HCT116 (cell line): Measurements from ENCODE around the gene OPN4. TPM values are rescaled to one million over a fixed set of nuclear protein-coding genes. Genes with fewer than 3 reads are reported as not detected.

Source experiments
- ATAC-seq: fragments of 200-7000 bp; cut with Tn5 transposase; 2 replicates; pipeline ENCODE4 v1.9.1; 2020; ENCODE audit warnings: mild to moderate bottlenecking, moderate library complexity
- BruUV-seq: library from RNA; stranded (reverse); fragments of 400-500 nt; replicated peaks from 2 replicates; lab custom pipeline; 2021; lab: Mats Ljungman, UMichigan
- CTCF ChIA-PET: fragments of 300-600 bp; sonication (Branson Sonifier 250); formaldehyde crosslinking; loops from one replicate; lab custom pipeline; 2021; ENCODE audit warnings: antibody characterized with exemption; lab: Charles Lee
- POLR2A ChIA-PET: fragments of 300-600, 350-600 bp; sonication (Branson Sonifier 250); formaldehyde crosslinking; loops from one replicate; lab custom pipeline; 2021; ENCODE audit warnings: antibody characterized with exemption; lab: Charles Lee
- RAD21 ChIA-PET, 2 experiments: fragments of 300-600 bp; sonication (Branson Sonifier 250); formaldehyde crosslinking; loops; one replicate each; lab custom pipeline; 2023; ENCODE audit warnings: low total read pairs in 2 of 2; ENCODE audit not compliant: uncharacterized antibody in 2 of 2, unreplicated experiment in 2 of 2, low non-redundant PET in 1 of 2; lab: Charles Lee
- DNase-seq: peaks from one replicate; pipeline ENCODE4 v3.0.0-alpha.2; 2010; ENCODE audit warnings: low read depth, low spot score
- H2AFZ ChIP-seq: fragments of 200-600 bp; shearing (Covaris generic), sonication (generic); 2 replicates; pipeline ENCODE4 v1.6.1; 2017; ENCODE audit warnings: low read depth, mixed run types, mixed read lengths, antibody characterized with exemption, low read length; ENCODE audit not compliant: poor library complexity, severe bottlenecking
- H3K27ac ChIP-seq: 2 replicates; pipeline ENCODE4 v1.5.1; 2012; ENCODE audit warnings: low read depth, low read length
- H3K27me3 ChIP-seq: fragments of 200-600 bp; sonication (generic); 2 replicates; pipeline ENCODE4 v1.6.1; 2016; ENCODE audit warnings: mixed run types, low read length, mixed read lengths; ENCODE audit not compliant: insufficient read depth
- H3K36me3 ChIP-seq, 2 experiments: fragments of 200-500 bp in 1 of 2; fragments of 200-600 bp in 1 of 2; sonication (Bioruptor generic) in 1 of 2; sonication (generic) in 1 of 2; 2 replicates each; pipeline versions ENCODE4 v1.5.1 to v1.6.1; 2014 to 2016; ENCODE audit warnings: low read length in 2 of 2, inconsistent platforms in 1 of 2, mixed read lengths in 1 of 2, mixed run types in 1 of 2; ENCODE audit not compliant: insufficient read depth in 2 of 2, control insufficient read depth in 1 of 2
- H3K4me1 ChIP-seq, 2 experiments: fragments of 200-600 bp in 1 of 2; sonication (generic) in 1 of 2; 2 replicates each; pipeline versions ENCODE4 v1.5.1 to v1.6.1; 2012 to 2017; ENCODE audit warnings: low read length in 2 of 2, inconsistent platforms in 1 of 2, mild to moderate bottlenecking in 1 of 2, mixed read lengths in 1 of 2, mixed run types in 1 of 2, moderate library complexity in 1 of 2; ENCODE audit not compliant: insufficient read depth in 2 of 2, control insufficient read depth in 1 of 2
- H3K4me2 ChIP-seq: fragments of 200-600 bp; sonication (generic); 2 replicates; pipeline ENCODE4 v1.6.1; 2017; ENCODE audit warnings: mixed run types, low read length, mixed read lengths
- H3K4me3 ChIP-seq, 2 experiments: fragments of 200-600 bp in 1 of 2; sonication (generic) in 1 of 2; replicated peaks in 1 of 2; 2 replicates each; pipeline ENCODE4 v1.5.1; 2011 to 2016; ENCODE audit warnings: low read length in 2 of 2, control low read depth in 1 of 2, low read depth in 1 of 2, mild to moderate bottlenecking in 1 of 2, mixed read lengths in 1 of 2, mixed run types in 1 of 2
- H3K79me2 ChIP-seq: fragments of 200-600 bp; sonication (generic); 2 replicates; pipeline ENCODE4 v1.6.1; 2017; ENCODE audit warnings: mild to moderate bottlenecking, mixed run types, low read length, moderate library complexity, mixed read lengths; ENCODE audit not compliant: insufficient read depth
- H3K9ac ChIP-seq: fragments of 200-600 bp; sonication (generic); 2 replicates; pipeline ENCODE4 v1.6.1; 2016; ENCODE audit warnings: low read length, mixed read lengths
- H3K9me2 ChIP-seq: fragments of 200-600 bp; sonication (generic), shearing (Covaris generic); 2 replicates; pipeline ENCODE4 v1.6.1; 2017; ENCODE audit warnings: mixed run types, mild to moderate bottlenecking, moderate library complexity; ENCODE audit not compliant: insufficient read depth
- H3K9me3 ChIP-seq, 2 experiments: fragments of 200-500 bp in 1 of 2; fragments of 200-600 bp in 1 of 2; sonication (Bioruptor generic) in 1 of 2; sonication (generic) in 1 of 2; 2 replicates each; pipeline ENCODE4 v1.6.1; 2014 to 2017; ENCODE audit warnings: low read length in 2 of 2, mixed read lengths in 2 of 2, inconsistent platforms in 1 of 2, low read depth in 1 of 2, mild to moderate bottlenecking in 1 of 2, mixed run types in 1 of 2, moderate library complexity in 1 of 2; ENCODE audit not compliant: control insufficient read depth in 1 of 2, insufficient read depth in 1 of 2
- H4K20me1 ChIP-seq: fragments of 200-600 bp; sonication (generic), shearing (Covaris generic); 2 replicates; pipeline ENCODE4 v1.6.1; 2017; ENCODE audit warnings: mixed run types, mild to moderate bottlenecking, moderate library complexity; ENCODE audit not compliant: insufficient read depth
- CBX3 ChIP-seq: IDR thresholded peaks from 2 replicates; pipeline ENCODE4 v1.6.1; 2012; ENCODE audit warnings: low read depth
- EGR1 ChIP-seq: IDR thresholded peaks from 2 replicates; pipeline ENCODE4 v1.6.1; 2012; ENCODE audit warnings: low read depth
- ELF1 ChIP-seq: IDR thresholded peaks from 2 replicates; pipeline ENCODE4 v1.6.1; 2012; ENCODE audit warnings: low read depth, borderline replicate concordance
- EZH2phosphoT487 ChIP-seq: fragments of 200-600 bp; IDR thresholded peaks from 2 replicates; pipeline ENCODE4 v1.6.1; 2018; ENCODE audit warnings: antibody characterized with exemption, borderline replicate concordance
- FOSL1 ChIP-seq: IDR thresholded peaks from 2 replicates; pipeline ENCODE4 v1.6.1; 2012; ENCODE audit warnings: low read depth
- POLR2A ChIP-seq: IDR thresholded peaks from 2 replicates; pipeline ENCODE4 v1.7.0; 2011; ENCODE audit warnings: borderline replicate concordance; ENCODE audit not compliant: insufficient read depth, insufficient read length; ENCODE audit errors: extremely low read depth
- POLR2AphosphoS5 ChIP-seq: IDR thresholded peaks from 2 replicates; pipeline ENCODE4 v1.6.1; 2011; ENCODE audit warnings: mild to moderate bottlenecking, low read depth, low read length, moderate library complexity
- RAD21 ChIP-seq: IDR thresholded peaks from 2 replicates; pipeline ENCODE4 v1.6.1; 2012; ENCODE audit warnings: low read depth, mild to moderate bottlenecking
- SIN3A ChIP-seq: IDR thresholded peaks from 2 replicates; pipeline ENCODE4 v1.6.1; 2012; ENCODE audit warnings: low read depth
- SRF ChIP-seq: IDR thresholded peaks from 2 replicates; pipeline ENCODE4 v1.6.1; 2012; ENCODE audit warnings: low read depth
- TCF7L2 ChIP-seq: IDR thresholded peaks from 2 replicates; pipeline ENCODE4 v1.7.0; 2011; ENCODE audit warnings: borderline replicate concordance, inconsistent platforms; ENCODE audit not compliant: insufficient read depth, insufficient read length; ENCODE audit errors: extremely low read depth
- ZFX ChIP-seq: fragments of 450-650 bp; IDR thresholded peaks from 2 replicates; pipeline ENCODE4 v1.6.1; 2017
- ZNF274 ChIP-seq: fragments of 200-500 bp; sonication (Bioruptor generic); IDR thresholded peaks from 2 replicates; pipeline ENCODE4 v1.6.1; 2014; ENCODE audit warnings: mild to moderate bottlenecking, low read depth, low read length, inconsistent platforms
- intact Hi-C: fragments of 100-400 bp; cut with micrococcal nuclease; formaldehyde crosslinking; loops from 2 replicates; pipeline ENCODE4 v1.10.0; 2022
- total RNA-seq: library from RNA; stranded (reverse); gene quantifications from one replicate; pipeline ENCODE4 v1.2.1, GENCODE V29; 2021; ENCODE audit not compliant: unreplicated experiment
- TF ChIP-seq, protein P1 (sequence below), 3 experiments: fragments of 200-600 bp in 1 of 3; sonication (generic) in 1 of 3; IDR thresholded peaks in 2 of 3; conservative IDR thresholded peaks in 1 of 3; 2 replicates each; pipeline ENCODE4 v1.5.1; 2012 to 2017; ENCODE audit warnings: low read depth in 2 of 3, low read length in 2 of 3, antibody characterized with exemption in 1 of 3, borderline replicate concordance in 1 of 3, control low read depth in 1 of 3, mild to moderate bottlenecking in 1 of 3, mixed read lengths in 1 of 3, mixed run types in 1 of 3, moderate library complexity in 1 of 3; ENCODE audit not compliant: insufficient read depth in 1 of 3
- TF ChIP-seq, protein P2 (sequence below): IDR thresholded peaks from 2 replicates; pipeline ENCODE4 v1.6.1; 2012
- TF ChIP-seq, protein P3 (sequence below): IDR thresholded peaks from 2 replicates; pipeline ENCODE4 v1.6.1; 2012
- TF ChIP-seq, protein P4 (sequence below): IDR thresholded peaks from 2 replicates; pipeline ENCODE4 v1.6.1; 2011; ENCODE audit warnings: mild to moderate bottlenecking, low read length, moderate library complexity; ENCODE audit not compliant: insufficient replicate concordance; ENCODE audit errors: extremely low read depth

OPN4 gene
- total RNA-seq, 1 experiment from 2014 or later, result not detected

DNA sequence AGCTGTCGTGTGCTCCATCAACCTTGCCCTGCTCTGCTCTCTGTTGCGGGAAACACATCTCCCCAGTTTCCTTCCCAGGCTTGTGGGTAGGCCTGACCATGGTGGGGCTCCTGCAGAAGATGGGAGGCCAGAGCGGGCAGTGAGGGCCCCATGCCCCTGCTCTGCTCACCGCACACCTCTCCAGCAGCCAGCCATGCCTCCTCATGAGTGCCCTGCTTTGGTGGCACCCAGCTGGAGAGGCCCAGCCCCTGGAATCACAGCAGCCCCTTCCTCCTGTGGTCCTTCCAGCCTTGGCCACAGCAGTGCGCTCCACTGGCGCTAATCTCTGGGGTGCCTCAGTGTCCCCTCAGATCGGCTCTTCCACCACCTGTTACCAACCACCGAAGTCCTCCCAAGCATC, 4.2 kb upstream of the OPN4 start:
- no peak for ATAC-seq
- Histone ChIP-seq H3K36me3 (no peaks in the 10 kb centered on the region), H3K9me3 (no peaks in the 10 kb centered on the region), H3K4me3 (no peak overlapping the region)
- DNase-seq, result no peak
- intact Hi-C loops, result no loop called here
- TF ChIP-seq POLR2AphosphoS5 (no peak), EGR1 (no peak), ZFX (no peak), ELF1 (no peak), POLR2A (no peak), TCF7L2 (no peak), ZNF274 (no peak), RAD21 (no peak), SRF (no peak), EZH2phosphoT487 (no peak), FOSL1 (no peak), SIN3A (no peak), CBX3 (no peak)
- TF ChIP-seq, protein P1, sequence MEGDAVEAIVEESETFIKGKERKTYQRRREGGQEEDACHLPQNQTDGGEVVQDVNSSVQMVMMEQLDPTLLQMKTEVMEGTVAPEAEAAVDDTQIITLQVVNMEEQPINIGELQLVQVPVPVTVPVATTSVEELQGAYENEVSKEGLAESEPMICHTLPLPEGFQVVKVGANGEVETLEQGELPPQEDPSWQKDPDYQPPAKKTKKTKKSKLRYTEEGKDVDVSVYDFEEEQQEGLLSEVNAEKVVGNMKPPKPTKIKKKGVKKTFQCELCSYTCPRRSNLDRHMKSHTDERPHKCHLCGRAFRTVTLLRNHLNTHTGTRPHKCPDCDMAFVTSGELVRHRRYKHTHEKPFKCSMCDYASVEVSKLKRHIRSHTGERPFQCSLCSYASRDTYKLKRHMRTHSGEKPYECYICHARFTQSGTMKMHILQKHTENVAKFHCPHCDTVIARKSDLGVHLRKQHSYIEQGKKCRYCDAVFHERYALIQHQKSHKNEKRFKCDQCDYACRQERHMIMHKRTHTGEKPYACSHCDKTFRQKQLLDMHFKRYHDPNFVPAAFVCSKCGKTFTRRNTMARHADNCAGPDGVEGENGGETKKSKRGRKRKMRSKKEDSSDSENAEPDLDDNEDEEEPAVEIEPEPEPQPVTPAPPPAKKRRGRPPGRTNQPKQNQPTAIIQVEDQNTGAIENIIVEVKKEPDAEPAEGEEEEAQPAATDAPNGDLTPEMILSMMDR (IDR thresholded peaks at IDR 0.05 in 2 of 3, conservative IDR thresholded peaks at IDR 0.05 in 1 of 3; ENCODE audit: borderline replicate concordance in 1 of 3, insufficient read depth in 1 of 3, low read depth in 2 of 3, low read length in 2 of 3), result no peak
- TF ChIP-seq, protein P2, sequence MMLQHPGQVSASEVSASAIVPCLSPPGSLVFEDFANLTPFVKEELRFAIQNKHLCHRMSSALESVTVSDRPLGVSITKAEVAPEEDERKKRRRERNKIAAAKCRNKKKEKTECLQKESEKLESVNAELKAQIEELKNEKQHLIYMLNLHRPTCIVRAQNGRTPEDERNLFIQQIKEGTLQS, result no peak
- TF ChIP-seq, protein P3, sequence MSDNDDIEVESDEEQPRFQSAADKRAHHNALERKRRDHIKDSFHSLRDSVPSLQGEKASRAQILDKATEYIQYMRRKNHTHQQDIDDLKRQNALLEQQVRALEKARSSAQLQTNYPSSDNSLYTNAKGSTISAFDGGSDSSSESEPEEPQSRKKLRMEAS, result no peak
- TF ChIP-seq, protein P4, sequence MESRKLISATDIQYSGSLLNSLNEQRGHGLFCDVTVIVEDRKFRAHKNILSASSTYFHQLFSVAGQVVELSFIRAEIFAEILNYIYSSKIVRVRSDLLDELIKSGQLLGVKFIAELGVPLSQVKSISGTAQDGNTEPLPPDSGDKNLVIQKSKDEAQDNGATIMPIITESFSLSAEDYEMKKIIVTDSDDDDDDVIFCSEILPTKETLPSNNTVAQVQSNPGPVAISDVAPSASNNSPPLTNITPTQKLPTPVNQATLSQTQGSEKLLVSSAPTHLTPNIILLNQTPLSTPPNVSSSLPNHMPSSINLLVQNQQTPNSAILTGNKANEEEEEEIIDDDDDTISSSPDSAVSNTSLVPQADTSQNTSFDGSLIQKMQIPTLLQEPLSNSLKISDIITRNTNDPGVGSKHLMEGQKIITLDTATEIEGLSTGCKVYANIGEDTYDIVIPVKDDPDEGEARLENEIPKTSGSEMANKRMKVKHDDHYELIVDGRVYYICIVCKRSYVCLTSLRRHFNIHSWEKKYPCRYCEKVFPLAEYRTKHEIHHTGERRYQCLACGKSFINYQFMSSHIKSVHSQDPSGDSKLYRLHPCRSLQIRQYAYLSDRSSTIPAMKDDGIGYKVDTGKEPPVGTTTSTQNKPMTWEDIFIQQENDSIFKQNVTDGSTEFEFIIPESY, result no peak
- TF ChIP-seq, all 23 proteins: peak for 0
- ChIA-PET RAD21 (no interaction called here), CTCF (no interaction called here), POLR2A (no interaction called here)
- Histone ChIP-seq H3K9ac (no peak overlapping the region), H2AFZ (no peak overlapping the region), H3K4me2 (no peak overlapping the region), H3K4me1 (peaks cover 21 to 22% of the 10 kb centered on the region in 2 experiments), H3K27ac (no peak overlapping the region), H3K9me2 (no peaks in the 10 kb centered on the region), H3K79me2 (no peaks in the 10 kb centered on the region), H3K27me3 (no peaks in the 10 kb centered on the region), H4K20me1 (no peaks in the 10 kb centered on the region)
- no TSS peak for BruUV-seq
